ENCODE data around the gene REG3G. TPM values are rescaled to one million over a fixed set of nuclear protein-coding genes. Genes with fewer than 3 reads are reported as not detected.

The REG3G gene
- total RNA-seq, 2 donors from 2014 or later: not detected

DNA sequence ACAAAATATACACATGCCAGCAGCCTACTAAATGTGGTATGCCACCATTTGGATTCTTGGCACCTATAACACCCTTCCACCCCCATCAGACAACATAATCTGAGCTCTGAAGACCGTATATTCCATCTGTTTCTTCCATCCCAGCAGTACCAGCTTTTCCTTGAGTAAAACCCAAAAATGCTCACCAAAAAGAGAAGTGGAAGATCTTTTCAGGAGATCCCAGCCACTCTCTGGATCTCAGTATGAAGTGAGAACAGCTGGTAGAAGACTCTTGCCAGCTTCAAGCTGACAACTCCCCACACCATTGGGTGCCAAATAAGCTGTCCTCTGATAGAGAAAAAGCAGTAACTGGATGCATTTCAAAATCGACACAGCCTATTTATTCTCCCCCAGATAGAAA, 39.7 kb downstream of the REG3G start:
- Mint-ChIP-seq H3K4me3 (no peak overlapping the region), H3K9me3 (peaks cover 2% of the 10 kb centered on the region), H3K4me1 (peaks cover 7% of the 10 kb centered on the region), H3K36me3 (ENCODE audit: low read depth) (no peaks in the 10 kb centered on the region), H3K27ac (no peak overlapping the region), H3K27me3 (ENCODE audit: insufficient read depth) (peaks cover 95% of the 10 kb centered on the region)
- no peak overlapping the region for H3K27ac ChIP-seq (ENCODE audit: low read depth, low read length)
- WGBS, 2 experiments (ENCODE audit: insufficient coverage in 1 of 2, insufficient read length in 1 of 2): 86 to 96% methylated on average over 2 of the region's 2 CpGs
- DNase-seq: no peak
- peaks cover 10% of the 10 kb centered on the region for H3K9me3 ChIP-seq (ENCODE audit: control insufficient read depth, low read length)
- TF ChIP-seq, protein P1, sequence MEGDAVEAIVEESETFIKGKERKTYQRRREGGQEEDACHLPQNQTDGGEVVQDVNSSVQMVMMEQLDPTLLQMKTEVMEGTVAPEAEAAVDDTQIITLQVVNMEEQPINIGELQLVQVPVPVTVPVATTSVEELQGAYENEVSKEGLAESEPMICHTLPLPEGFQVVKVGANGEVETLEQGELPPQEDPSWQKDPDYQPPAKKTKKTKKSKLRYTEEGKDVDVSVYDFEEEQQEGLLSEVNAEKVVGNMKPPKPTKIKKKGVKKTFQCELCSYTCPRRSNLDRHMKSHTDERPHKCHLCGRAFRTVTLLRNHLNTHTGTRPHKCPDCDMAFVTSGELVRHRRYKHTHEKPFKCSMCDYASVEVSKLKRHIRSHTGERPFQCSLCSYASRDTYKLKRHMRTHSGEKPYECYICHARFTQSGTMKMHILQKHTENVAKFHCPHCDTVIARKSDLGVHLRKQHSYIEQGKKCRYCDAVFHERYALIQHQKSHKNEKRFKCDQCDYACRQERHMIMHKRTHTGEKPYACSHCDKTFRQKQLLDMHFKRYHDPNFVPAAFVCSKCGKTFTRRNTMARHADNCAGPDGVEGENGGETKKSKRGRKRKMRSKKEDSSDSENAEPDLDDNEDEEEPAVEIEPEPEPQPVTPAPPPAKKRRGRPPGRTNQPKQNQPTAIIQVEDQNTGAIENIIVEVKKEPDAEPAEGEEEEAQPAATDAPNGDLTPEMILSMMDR (conservative IDR thresholded peaks at IDR 0.05): no peak
- no peak overlapping the region for H3K9ac ChIP-seq (ENCODE audit: extremely low read depth, low read length, poor library complexity, severe bottlenecking)
- no peak overlapping the region for H3K4me3 ChIP-seq (ENCODE audit: low read length)
- H3K4me1 ChIP-seq (ENCODE audit: control insufficient read depth, insufficient read depth, low read length): peaks cover 6% of the 10 kb centered on the region
- no peaks in the 10 kb centered on the region for H3K36me3 ChIP-seq (ENCODE audit: control insufficient read depth, insufficient read depth, low read length)
- H3K27me3 ChIP-seq (ENCODE audit: control insufficient read depth, insufficient read depth, low read length, poor library complexity, severe bottlenecking): peaks cover 96% of the 10 kb centered on the region

DNA sequence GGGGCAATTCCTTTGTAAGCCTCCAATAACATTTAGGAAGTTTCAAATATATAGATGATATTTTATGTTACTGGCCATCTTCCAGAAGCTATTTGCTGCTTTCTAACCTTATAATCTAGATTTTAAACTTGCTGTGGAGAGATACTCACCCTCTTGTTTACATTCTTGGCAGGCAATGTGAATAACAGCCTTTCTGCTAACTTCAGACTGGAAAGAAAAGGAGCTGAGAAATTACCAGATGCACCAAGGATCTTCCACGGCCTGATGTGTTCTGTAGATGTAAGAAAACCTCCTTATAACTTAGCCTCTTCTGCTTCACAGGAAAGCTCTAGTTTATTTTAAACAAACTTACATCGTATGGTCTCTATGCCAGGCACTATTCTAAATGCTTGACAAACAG, 45.6 kb downstream of the REG3G start:
- Mint-ChIP-seq H3K27me3 (ENCODE audit: insufficient read depth) (peaks cover 74% of the 10 kb centered on the region), H3K4me1 (peaks cover 10% of the 10 kb centered on the region), H3K4me3 (no peak overlapping the region), H3K36me3 (ENCODE audit: low read depth) (no peaks in the 10 kb centered on the region), H3K27ac (no peak overlapping the region), H3K9me3 (peaks cover 2% of the 10 kb centered on the region)
- peaks cover 11% of the 10 kb centered on the region for H3K9me3 ChIP-seq (ENCODE audit: control insufficient read depth, low read length)
- H3K27ac ChIP-seq (ENCODE audit: low read depth, low read length): no peak overlapping the region
- H3K4me1 ChIP-seq (ENCODE audit: control insufficient read depth, insufficient read depth, low read length): peaks cover 6% of the 10 kb centered on the region
- no peak overlapping the region for H3K9ac ChIP-seq (ENCODE audit: extremely low read depth, low read length, poor library complexity, severe bottlenecking)
- TF ChIP-seq, protein P1 (conservative IDR thresholded peaks at IDR 0.05): no peak
- H3K4me3 ChIP-seq (ENCODE audit: low read length): no peak overlapping the region
- H3K27me3 ChIP-seq (ENCODE audit: control insufficient read depth, insufficient read depth, low read length, poor library complexity, severe bottlenecking): peaks cover 81% of the 10 kb centered on the region
- 94% methylated on average over 2 of the region's 2 CpGs for whole genome bisulfite sequencing, 2 experiments (ENCODE audit: insufficient coverage in 1 of 2, insufficient read length in 1 of 2)
- no peaks in the 10 kb centered on the region for H3K36me3 ChIP-seq (ENCODE audit: control insufficient read depth, insufficient read depth, low read length)
- DNase-seq: no peak

Other genes with a start within 250 kb of the REG3G start
- not detected for gene REG1B, start 62.3 kb downstream of the REG3G start, total RNA-seq
- gene REG1A, start 94.8 kb downstream of the REG3G start, total RNA-seq: not detected
- gene REG3A, start 134.1 kb downstream of the REG3G start, total RNA-seq: not detected